Stimulated activated CD8-positive, alpha-beta memory T cell treated with anti-CD3 and anti-CD28 coated beads, Interleukin-4, amount 100 ng/mL, for 24 hours (primary cell): ENCODE data around the gene WFIKKN1.
"Not testable (repeated sequence)": the region's sequence is repeated elsewhere in the genome, so short reads cannot be mapped to it uniquely, and the experiment has no call there.

Experiments
- DNase-seq: peaks from one replicate; pipeline ENCODE4 v3.0.0-alpha.2; 2020; ENCODE audit warnings: low read depth

Gene WFIKKN1

GRCh38 chr16:595942-596735 lies 34.6 kb upstream of the WFIKKN1 start:
- no peak for DNase-seq

DNA sequence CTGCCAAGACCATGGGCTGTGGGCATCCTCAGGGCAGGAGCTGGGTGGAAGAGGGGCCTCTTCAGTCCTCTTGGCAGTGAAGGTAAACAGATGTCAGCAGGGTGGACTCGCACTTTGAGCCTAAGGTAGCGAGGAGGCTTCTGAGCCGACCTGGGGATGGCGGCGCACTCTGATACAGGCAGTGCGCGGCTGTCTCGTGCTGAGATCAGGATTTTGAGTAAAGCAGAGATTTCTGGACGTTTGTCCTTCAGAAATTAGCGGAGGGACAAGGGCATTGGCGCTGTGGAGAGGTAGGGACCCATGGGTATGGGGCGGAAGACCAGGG lies 34.1 kb upstream of the WFIKKN1 start:
- DNase-seq = no peak

DNA sequence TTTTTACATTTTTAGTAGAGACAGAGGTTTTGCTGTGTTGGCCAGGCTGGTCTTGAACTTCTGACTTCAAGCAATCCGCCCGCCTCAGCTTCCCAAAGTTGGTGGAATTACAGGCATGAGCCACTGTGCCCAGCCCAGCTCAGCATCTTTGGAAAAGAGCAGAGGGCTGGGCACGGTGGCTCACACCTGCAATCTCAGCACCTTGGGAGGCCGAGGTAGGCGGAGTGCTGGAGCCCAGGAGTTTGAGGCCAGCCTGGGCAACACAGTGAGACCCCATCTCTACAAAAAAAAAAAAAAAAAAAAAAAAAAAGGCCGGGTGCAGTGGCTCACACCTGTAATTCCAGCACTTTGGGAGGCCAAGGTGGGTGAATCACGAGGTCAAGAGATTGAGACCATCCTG lies 33.1 kb upstream of the WFIKKN1 start:
- DNase-seq = not testable (repeated sequence)

DNA sequence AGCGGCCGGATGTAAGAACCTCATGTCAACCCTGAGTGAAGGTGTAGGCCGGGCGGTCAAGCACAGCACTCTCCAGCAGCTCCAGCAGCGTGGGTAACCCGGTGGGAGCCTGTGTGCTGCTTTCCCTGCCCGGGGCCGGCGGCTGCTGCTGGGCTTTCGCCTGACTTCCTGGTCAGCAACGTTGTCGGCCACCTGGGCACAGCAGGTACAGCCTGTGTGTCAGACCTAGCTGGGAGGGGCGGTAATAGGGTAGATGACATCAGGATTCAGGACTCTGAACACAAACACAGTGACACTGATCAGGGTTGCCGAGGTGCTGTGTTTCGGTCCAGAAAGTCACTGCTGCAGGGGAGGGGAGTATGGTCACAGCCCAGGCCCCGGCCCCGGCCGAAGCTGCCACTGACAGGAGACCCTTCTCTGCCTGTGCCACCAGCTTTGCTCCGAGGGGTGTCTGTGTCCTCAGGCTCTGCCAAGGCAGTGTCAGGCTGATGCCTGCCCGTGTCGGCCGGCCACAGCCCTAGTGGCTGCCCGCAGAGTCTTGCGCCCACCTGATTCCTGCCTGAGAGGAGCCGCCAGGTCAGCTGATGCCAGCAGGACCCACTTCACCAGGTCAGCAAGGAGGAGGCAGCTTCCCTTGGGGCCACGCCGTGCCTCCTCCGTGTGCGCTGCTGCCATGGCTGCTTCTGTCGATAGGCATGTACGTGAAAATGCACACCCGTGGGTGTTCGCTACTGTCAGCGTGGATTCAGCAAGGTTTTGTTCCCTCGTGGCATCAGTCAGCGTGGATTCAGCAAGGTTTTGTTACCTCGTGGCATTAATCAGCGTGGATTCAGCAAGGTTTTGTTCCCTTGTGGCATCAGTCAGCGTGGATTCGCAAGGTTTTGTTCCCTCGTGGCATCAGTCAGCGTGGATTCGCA lies 31.7 kb upstream of the WFIKKN1 start:
- no peak for DNase-seq

GRCh38 chr16:600781-601180 lies 30.0 kb upstream of the WFIKKN1 start:
- DNase-seq = no peak

- no peak for DNase-seq
Measured at GRCh38 chr16:603933-604332, 26.9 kb upstream of the WFIKKN1 start.

GRCh38 chr16:606656-607307 lies 24.0 kb upstream of the WFIKKN1 start:
- DNase-seq = no peak

- DNase-seq = no peak
Measured at GRCh38 chr16:608019-608418, 22.8 kb upstream of the WFIKKN1 start.

- no peak for DNase-seq
Measured at GRCh38 chr16:609316-609715, 21.5 kb upstream of the WFIKKN1 start.

DNA sequence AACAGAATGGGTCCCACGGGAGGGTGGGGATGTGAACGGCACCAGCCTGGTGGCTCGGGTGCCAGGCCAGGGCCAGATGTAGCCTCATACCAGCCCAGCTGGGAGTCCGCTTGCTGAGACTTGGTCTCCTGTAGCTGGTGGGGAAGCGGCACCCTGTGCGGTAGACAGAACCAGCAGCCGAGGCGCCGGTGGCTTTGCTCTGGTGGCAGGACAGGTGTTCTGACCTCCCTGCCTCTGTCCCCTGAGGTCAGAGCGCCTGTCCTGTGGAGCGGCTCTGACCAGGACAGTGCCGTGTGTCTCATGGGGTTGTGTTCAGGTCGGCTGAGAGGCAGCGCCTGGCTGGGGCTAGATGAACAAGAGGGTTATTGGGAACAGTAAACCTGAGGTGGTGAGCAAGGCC lies 20.8 kb upstream of the WFIKKN1 start:
- no peak for DNase-seq

- peak; percentile 55 for DNase-seq
Measured at GRCh38 chr16:610513-611381, 20.0 kb upstream of the WFIKKN1 start.

GRCh38 chr16:615122-615521 lies 15.7 kb upstream of the WFIKKN1 start:
- DNase-seq = no peak

GRCh38 chr16:616733-617586 lies 13.8 kb upstream of the WFIKKN1 start:
- DNase-seq = no peak

DNA sequence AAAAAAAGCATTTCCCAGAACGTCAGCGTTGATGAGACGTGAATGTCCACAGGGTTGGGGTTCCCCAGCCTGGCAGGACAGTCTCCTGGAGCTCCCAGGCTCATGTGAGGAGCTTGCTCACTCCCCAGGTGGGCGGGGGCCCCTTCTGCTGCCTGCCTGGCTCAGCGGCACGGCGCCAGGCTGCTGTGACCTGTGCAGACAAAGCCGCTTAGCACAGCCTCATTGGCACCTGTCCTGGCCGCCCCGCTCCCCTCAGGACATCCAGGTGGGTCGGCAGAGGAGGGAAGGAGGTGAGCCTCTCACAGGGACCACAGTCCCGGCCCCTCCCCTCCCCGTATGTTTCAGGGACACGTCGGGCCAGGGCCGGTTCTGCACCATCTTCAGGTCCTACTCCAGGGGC lies 12.9 kb upstream of the WFIKKN1 start:
- no peak for DNase-seq

DNA sequence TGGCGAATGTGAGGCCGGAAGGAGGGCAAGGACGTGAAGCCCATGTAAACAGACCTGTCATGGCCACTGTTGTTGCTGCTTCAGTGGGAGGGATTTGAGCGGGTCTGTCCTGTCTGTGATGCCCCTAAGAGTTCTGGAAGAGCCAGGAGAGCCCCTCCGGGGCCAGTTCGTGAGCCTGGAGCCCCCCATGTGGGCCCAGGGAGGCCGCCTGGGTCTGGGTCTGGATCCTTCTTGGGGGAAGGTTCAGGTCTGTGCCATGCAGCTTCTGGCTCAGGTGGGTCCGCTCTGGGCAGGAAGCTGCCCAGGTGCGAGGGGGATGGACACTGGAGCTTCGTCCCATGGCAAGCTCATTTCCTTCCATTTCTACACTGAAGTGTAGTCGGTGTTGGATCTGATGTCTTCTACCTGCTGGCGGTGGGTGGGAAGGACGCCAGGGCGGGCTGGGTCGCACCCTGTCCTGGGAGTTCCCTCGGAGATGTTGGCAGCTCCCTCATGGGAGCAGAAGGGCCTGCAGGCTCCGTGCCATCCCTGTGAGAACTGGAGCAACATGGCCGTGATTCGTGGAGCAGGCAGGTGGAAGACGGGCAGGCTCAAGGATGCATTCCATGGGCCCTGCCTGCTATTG lies 11.2 kb upstream of the WFIKKN1 start:
- no peak for DNase-seq

- no peak for DNase-seq
Measured at GRCh38 chr16:620700-621525, 9.9 kb upstream of the WFIKKN1 start.

- no peak for DNase-seq
Measured at GRCh38 chr16:621526-622105, 9.2 kb upstream of the WFIKKN1 start.

DNA sequence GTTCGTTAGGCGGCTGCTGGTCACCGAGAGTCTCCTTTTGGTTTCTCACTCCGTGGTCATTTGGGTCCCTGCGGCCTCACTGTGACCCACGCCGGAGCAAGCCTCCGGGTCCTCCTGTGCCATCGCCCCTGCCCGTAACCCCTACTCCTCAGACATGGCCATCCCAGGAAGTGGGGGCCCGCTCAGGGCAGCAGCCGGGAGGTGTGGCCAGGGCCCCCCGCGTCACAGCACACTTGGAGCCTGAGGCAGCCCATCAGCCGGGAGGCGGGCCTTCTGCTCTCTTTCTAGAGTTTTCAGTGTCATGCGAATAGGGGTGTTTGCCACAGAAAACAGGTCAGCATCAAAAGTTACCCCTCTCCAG lies 7.9 kb upstream of the WFIKKN1 start:
- no peak for DNase-seq

GRCh38 chr16:624526-625070 lies 6.2 kb upstream of the WFIKKN1 start:
- DNase-seq = no peak
